Activated naive CD4-positive, alpha-beta T cell treated with Interleukin-2 at 50 U/mL for 16 hours (primary cell): ENCODE results near the gene PALS2.

Source experiments
- DNase-seq: peaks from one replicate; pipeline ENCODE4 v3.0.0-alpha.2; 2020

PALS2 gene

GRCh38 chr7:24595671-24596418, 22.6 kb downstream of the PALS2 start:
- DNase-seq: no peak

GRCh38 chr7:24597014-24597413, 23.8 kb downstream of the PALS2 start:
- no peak for DNase-seq

- DNase-seq: no peak
Observed at GRCh38 chr7:24601600-24601999, 28.3 kb downstream of the PALS2 start.

GRCh38 chr7:24602860-24603456, 29.7 kb downstream of the PALS2 start:
- no peak for DNase-seq

GRCh38 chr7:24604630-24605029, 31.4 kb downstream of the PALS2 start:
- no peak for DNase-seq

GRCh38 chr7:24608504-24608903, 35.3 kb downstream of the PALS2 start:
- no peak for DNase-seq

GRCh38 chr7:24609059-24609458, 35.8 kb downstream of the PALS2 start:
- DNase-seq: no peak

- no peak for DNase-seq
Observed at GRCh38 chr7:24609570-24609969, 36.3 kb downstream of the PALS2 start.

GRCh38 chr7:24611130-24611529, 37.9 kb downstream of the PALS2 start:
- DNase-seq: no peak

- DNase-seq: no peak
Observed at GRCh38 chr7:24617957-24618616, 44.8 kb downstream of the PALS2 start.

GRCh38 chr7:24619978-24620377, 46.7 kb downstream of the PALS2 start:
- no peak for DNase-seq

- no peak for DNase-seq
Observed at GRCh38 chr7:24622646-24623182, 49.5 kb downstream of the PALS2 start.
